Measurements from ENCODE around the gene HEBP2. TPM values are rescaled to one million over a fixed set of nuclear protein-coding genes. Genes with fewer than 3 reads are reported as not detected.

The HEBP2 gene
- total RNA-seq, 2 experiments from 2014 or later, result 31.8 to 32.9 TPM

GRCh38 chr6:138461647-138462046, 57.6 kb downstream of the HEBP2 start:
- no peak for ATAC-seq (ENCODE audit: poor library complexity)
- Mint-ChIP-seq H3K9me3 (no peaks in the 10 kb centered on the region), H3K4me3 (no peak overlapping the region), H3K27me3 (no peaks in the 10 kb centered on the region), H3K27ac (no peak overlapping the region), H3K36me3 (ENCODE audit: low read depth) (no peaks in the 10 kb centered on the region), H3K4me1 (ENCODE audit: low read depth) (peaks cover 9% of the 10 kb centered on the region)
- no peak overlapping the region for H3K4me3 ChIP-seq (ENCODE audit: low read length)
- no peak for TF ChIP-seq CTCF (IDR thresholded peaks at IDR 0.05)
- no peak for DNase-seq
- peaks cover 0 to 3% of the 10 kb centered on the region in 2 experiments for H3K9me3 ChIP-seq (ENCODE audit: control insufficient read depth in 1 of 2, insufficient read depth in 1 of 2, low read length in 2 of 2)
- intact Hi-C loops (cut with DNase I, micrococcal nuclease), result loop anchor here in 1 of 2 experiments (2.0 kb wide), 1 partner anchor 17 kb away; no protein-coding TSS in a partner anchor
- no peak overlapping the region for H3K27ac ChIP-seq (ENCODE audit: low read depth in 1 of 2, low read length in 2 of 2)
- H3K36me3 ChIP-seq (ENCODE audit: insufficient read depth, low read length), result no peaks in the 10 kb centered on the region
- H3K4me1 ChIP-seq (ENCODE audit: insufficient read depth, low read length), result peaks cover 4% of the 10 kb centered on the region
- POLR2A ChIA-PET, result no interaction called here
- CTCF ChIA-PET, result no interaction called here
- H3K27me3 ChIP-seq (ENCODE audit: control insufficient read depth in 1 of 2, insufficient read depth in 2 of 2, low read length in 2 of 2), result no peaks in the 10 kb centered on the region

GRCh38 chr6:138464085-138464484, 60.1 kb downstream of the HEBP2 start:
- CTCF ChIA-PET, result interaction anchor here (0.6 to 1.0 kb wide), 3 partner anchors 29 to 875 kb away, joined by 3 to 5 read pairs (median 4); no protein-coding TSS in a partner anchor

GRCh38 chr6:138465007-138465645, 61.1 kb downstream of the HEBP2 start:
- POLR2A ChIA-PET, result no interaction called here
- intact Hi-C loops (cut with DNase I, micrococcal nuclease), result no loop called here

More at GRCh38 chr6:138464085-138464484, 60.1 kb downstream of the HEBP2 start:
- H3K9me3 ChIP-seq (ENCODE audit: control insufficient read depth in 1 of 2, insufficient read depth in 1 of 2, low read length in 2 of 2), result peaks cover 0 to 3% of the 10 kb centered on the region in 2 experiments
- no peaks in the 10 kb centered on the region for H3K36me3 ChIP-seq (ENCODE audit: insufficient read depth, low read length)
- Mint-ChIP-seq H3K36me3 (ENCODE audit: low read depth) (no peaks in the 10 kb centered on the region), H3K4me3 (no peak overlapping the region), H3K9me3 (no peaks in the 10 kb centered on the region), H3K27ac (no peak overlapping the region), H3K4me1 (ENCODE audit: low read depth) (no peaks in the 10 kb centered on the region), H3K27me3 (peaks cover 6% of the 10 kb centered on the region)
- TF ChIP-seq CTCF (IDR thresholded peaks at IDR 0.05), result no peak
- H3K4me3 ChIP-seq (ENCODE audit: low read length), result no peak overlapping the region
- DNase-seq (no peak), ATAC-seq (ENCODE audit: poor library complexity) (no peak)
- H3K4me1 ChIP-seq (ENCODE audit: insufficient read depth, low read length), result no peaks in the 10 kb centered on the region
- no peaks in the 10 kb centered on the region for H3K27me3 ChIP-seq (ENCODE audit: control insufficient read depth in 1 of 2, insufficient read depth in 2 of 2, low read length in 2 of 2)
- intact Hi-C loops (cut with DNase I, micrococcal nuclease), result no loop called here
- no peak overlapping the region for H3K27ac ChIP-seq (ENCODE audit: low read depth in 1 of 2, low read length in 2 of 2)
- POLR2A ChIA-PET, result interaction anchor here (1.1 kb wide), 1 partner anchor 9 kb away, joined by 4 read pairs; no protein-coding TSS in a partner anchor

More at GRCh38 chr6:138465007-138465645, 61.1 kb downstream of the HEBP2 start:
- H3K4me3 Mint-ChIP-seq, result no peak overlapping the region
- no peaks in the 10 kb centered on the region for H3K36me3 ChIP-seq (ENCODE audit: insufficient read depth, low read length)
- TF ChIP-seq CTCF (IDR thresholded peaks at IDR 0.05), result no peak
- H3K9me3 ChIP-seq (ENCODE audit: control insufficient read depth in 1 of 2, insufficient read depth in 1 of 2, low read length in 2 of 2), result peaks cover 0 to 3% of the 10 kb centered on the region in 2 experiments
- peaks cover 11% of the 10 kb centered on the region for H3K27me3 Mint-ChIP-seq
- no peak overlapping the region for H3K27ac ChIP-seq (ENCODE audit: low read depth in 1 of 2, low read length in 2 of 2)
- H3K4me1 Mint-ChIP-seq (ENCODE audit: low read depth), result no peaks in the 10 kb centered on the region
- ATAC-seq (ENCODE audit: poor library complexity) (no peak), DNase-seq (no peak)
- H3K9me3 Mint-ChIP-seq, result no peaks in the 10 kb centered on the region
- H3K27ac Mint-ChIP-seq, result no peak overlapping the region
- CTCF ChIA-PET, result interaction anchor here (1.0 kb wide), 1 partner anchor 44 kb away, joined by 3 read pairs; no protein-coding TSS in a partner anchor
- H3K36me3 Mint-ChIP-seq (ENCODE audit: low read depth), result no peaks in the 10 kb centered on the region
- no peaks in the 10 kb centered on the region for H3K4me1 ChIP-seq (ENCODE audit: insufficient read depth, low read length)
- no peak overlapping the region for H3K4me3 ChIP-seq (ENCODE audit: low read length)
- no peaks in the 10 kb centered on the region for H3K27me3 ChIP-seq (ENCODE audit: control insufficient read depth in 1 of 2, insufficient read depth in 2 of 2, low read length in 2 of 2)

Measured in CD4-positive, alpha-beta T cell (primary cell).